Fibroblast of skin of back (primary cell): ENCODE data around the gene DNAH1.

Source experiments
- DNase-seq: peaks from one replicate; pipeline ENCODE4 v3.0.0-alpha.2; 2013

DNAH1 gene

GRCh38 chr3:52359116-52359855 lies 43.2 kb downstream of the DNAH1 start:
- DNase-seq, result no peak

GRCh38 chr3:52361011-52361410 lies 44.9 kb downstream of the DNAH1 start:
- DNase-seq, result no peak

- no peak for DNase-seq
Measured at GRCh38 chr3:52361454-52361853, 45.3 kb downstream of the DNAH1 start.

GRCh38 chr3:52361898-52362297 lies 45.8 kb downstream of the DNAH1 start:
- DNase-seq, result no peak

GRCh38 chr3:52364322-52365035 lies 48.4 kb downstream of the DNAH1 start:
- DNase-seq, result no peak

GRCh38 chr3:52366527-52366926 lies 50.4 kb downstream of the DNAH1 start:
- no peak for DNase-seq

- no peak for DNase-seq
Measured at GRCh38 chr3:52367891-52368880, 52.1 kb downstream of the DNAH1 start.

GRCh38 chr3:52370531-52370930 lies 54.4 kb downstream of the DNAH1 start:
- no peak for DNase-seq

GRCh38 chr3:52372822-52373504 lies 56.8 kb downstream of the DNAH1 start:
- DNase-seq, result peak; percentile 12

- DNase-seq, result peak; percentile 8
Measured at GRCh38 chr3:52373676-52374075, 57.6 kb downstream of the DNAH1 start.

- DNase-seq, result no peak
Measured at GRCh38 chr3:52374173-52374572, 58.1 kb downstream of the DNAH1 start.

- no peak for DNase-seq
Measured at GRCh38 chr3:52379610-52380009, 63.5 kb downstream of the DNAH1 start.

GRCh38 chr3:52380023-52380422 lies 63.9 kb downstream of the DNAH1 start:
- no peak for DNase-seq

- no peak for DNase-seq
Measured at GRCh38 chr3:52381623-52382022, 65.5 kb downstream of the DNAH1 start.

GRCh38 chr3:52383446-52383845 lies 67.3 kb downstream of the DNAH1 start:
- no peak for DNase-seq

- no peak for DNase-seq
Measured at GRCh38 chr3:52384019-52384761, 68.1 kb downstream of the DNAH1 start.

- DNase-seq, result peak; percentile 9
Measured at GRCh38 chr3:52385157-52385556, 69.0 kb downstream of the DNAH1 start.

- DNase-seq, result no peak
Measured at GRCh38 chr3:52387481-52387880, 71.4 kb downstream of the DNAH1 start.

GRCh38 chr3:52388348-52388821 lies 72.3 kb downstream of the DNAH1 start:
- no peak for DNase-seq

- no peak for DNase-seq
Measured at GRCh38 chr3:52388933-52389332, 72.8 kb downstream of the DNAH1 start.

- no peak for DNase-seq
Measured at GRCh38 chr3:52391096-52391495, 75.0 kb downstream of the DNAH1 start.
